RWPE1 (cell line): ENCODE results near the gene ABCC4.

Experiments
- CTCF ChIA-PET: fragments of 350-600 bp; sonication (Branson Sonifier 250); formaldehyde crosslinking; extraction: SDS; loops from one replicate; lab custom pipeline; 2021; lab: Yijun Ruan, JAX
- POLR2A ChIA-PET: fragments of 400-600 bp; formaldehyde crosslinking; extraction: SDS; loops from one replicate; lab custom pipeline; 2020; ENCODE audit warnings: antibody characterized with exemption; ENCODE audit not compliant: low non-redundant PET; lab: Yijun Ruan, JAX
- DNase-seq: peaks from one replicate; pipeline ENCODE4 v3.0.0; 2012; ENCODE audit warnings: low spot score
- H3K27ac ChIP-seq: fragments of 450-650 bp; 2 replicates; pipeline ENCODE4 v1.5.1; 2017
- TF ChIP-seq, protein P1 (sequence below): fragments of 450-650 bp; conservative IDR thresholded peaks from 2 replicates; pipeline ENCODE4 v1.5.1; 2017; ENCODE audit warnings: low read depth, mild to moderate bottlenecking

The ABCC4 gene

GRCh38 chr13:95086761-95087160, 214.5 kb downstream of the ABCC4 start:
- TF ChIP-seq, protein P1, sequence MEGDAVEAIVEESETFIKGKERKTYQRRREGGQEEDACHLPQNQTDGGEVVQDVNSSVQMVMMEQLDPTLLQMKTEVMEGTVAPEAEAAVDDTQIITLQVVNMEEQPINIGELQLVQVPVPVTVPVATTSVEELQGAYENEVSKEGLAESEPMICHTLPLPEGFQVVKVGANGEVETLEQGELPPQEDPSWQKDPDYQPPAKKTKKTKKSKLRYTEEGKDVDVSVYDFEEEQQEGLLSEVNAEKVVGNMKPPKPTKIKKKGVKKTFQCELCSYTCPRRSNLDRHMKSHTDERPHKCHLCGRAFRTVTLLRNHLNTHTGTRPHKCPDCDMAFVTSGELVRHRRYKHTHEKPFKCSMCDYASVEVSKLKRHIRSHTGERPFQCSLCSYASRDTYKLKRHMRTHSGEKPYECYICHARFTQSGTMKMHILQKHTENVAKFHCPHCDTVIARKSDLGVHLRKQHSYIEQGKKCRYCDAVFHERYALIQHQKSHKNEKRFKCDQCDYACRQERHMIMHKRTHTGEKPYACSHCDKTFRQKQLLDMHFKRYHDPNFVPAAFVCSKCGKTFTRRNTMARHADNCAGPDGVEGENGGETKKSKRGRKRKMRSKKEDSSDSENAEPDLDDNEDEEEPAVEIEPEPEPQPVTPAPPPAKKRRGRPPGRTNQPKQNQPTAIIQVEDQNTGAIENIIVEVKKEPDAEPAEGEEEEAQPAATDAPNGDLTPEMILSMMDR, result no peak
- CTCF ChIA-PET, result no interaction called here
- DNase-seq, result no peak
- no peak overlapping the region for H3K27ac ChIP-seq
- POLR2A ChIA-PET, result interaction anchor here (0.6 kb wide), 1 partner anchor 169 kb away, joined by 3 read pairs; no protein-coding TSS in a partner anchor

DNA sequence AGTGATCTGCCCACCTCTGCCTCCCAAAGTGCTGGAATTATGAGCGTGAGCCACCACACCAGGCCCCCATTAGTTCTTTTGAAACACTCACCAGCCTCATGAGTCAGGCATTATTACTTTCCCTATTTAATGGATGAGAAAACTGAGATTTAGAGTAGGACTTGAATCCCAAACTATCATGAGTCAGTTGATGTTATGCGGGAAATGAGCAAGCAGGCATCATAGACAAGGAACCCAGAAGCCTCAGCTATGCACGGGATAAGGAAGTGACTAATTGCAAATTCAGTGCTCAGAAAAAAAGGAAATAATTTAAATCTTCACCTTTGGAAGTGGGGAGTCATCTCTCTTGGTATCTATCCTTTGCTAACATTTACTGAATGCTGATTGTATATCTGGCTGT, 217.5 kb downstream of the ABCC4 start:
- ChIA-PET POLR2A (no interaction called here), CTCF (no interaction called here)
- peak; percentile 30 for DNase-seq

GRCh38 chr13:95083066-95083465, 218.2 kb downstream of the ABCC4 start:
- ChIA-PET POLR2A (no interaction called here), CTCF (no interaction called here)
- DNase-seq, result no peak
- TF ChIP-seq, protein P1, result no peak
- H3K27ac ChIP-seq, result no peak overlapping the region

More for the DNA sequence above, 217.5 kb downstream of the ABCC4 start:
- TF ChIP-seq, protein P1, result no peak
- no peak overlapping the region for H3K27ac ChIP-seq

GRCh38 chr13:95075506-95075905, 225.7 kb downstream of the ABCC4 start:
- H3K27ac ChIP-seq, result no peak overlapping the region
- ChIA-PET POLR2A (no interaction called here), CTCF (no interaction called here)
- DNase-seq, result no peak
- TF ChIP-seq, protein P1, result no peak

DNA sequence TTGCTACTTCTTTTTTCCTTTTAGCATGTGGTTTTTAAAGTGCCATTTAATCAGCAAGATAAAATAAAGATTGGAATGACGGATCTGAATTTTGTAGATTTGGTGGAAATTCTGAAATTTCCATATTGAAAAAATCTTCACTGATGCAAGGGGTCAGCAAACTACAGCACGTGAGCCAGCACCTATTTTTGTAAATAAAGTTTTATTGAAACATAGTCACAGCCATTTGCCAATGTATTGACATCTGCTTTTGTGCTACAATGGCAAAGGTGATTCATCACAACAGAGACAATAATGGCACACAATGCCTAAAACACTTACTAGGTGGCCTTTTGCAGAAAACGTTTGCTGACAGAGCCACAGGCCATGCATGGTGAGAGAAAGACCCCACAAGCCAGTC, 226.4 kb downstream of the ABCC4 start:
- POLR2A ChIA-PET, result no interaction called here
- DNase-seq, result no peak
- TF ChIP-seq, protein P1, result no peak
- CTCF ChIA-PET, result no interaction called here
- H3K27ac ChIP-seq, result no peak overlapping the region

GRCh38 chr13:95073747-95074311, 227.4 kb downstream of the ABCC4 start:
- ChIA-PET POLR2A (no interaction called here), CTCF (no interaction called here)
- TF ChIP-seq, protein P1, result no peak
- H3K27ac ChIP-seq, result no peak overlapping the region
- DNase-seq, result no peak

DNA sequence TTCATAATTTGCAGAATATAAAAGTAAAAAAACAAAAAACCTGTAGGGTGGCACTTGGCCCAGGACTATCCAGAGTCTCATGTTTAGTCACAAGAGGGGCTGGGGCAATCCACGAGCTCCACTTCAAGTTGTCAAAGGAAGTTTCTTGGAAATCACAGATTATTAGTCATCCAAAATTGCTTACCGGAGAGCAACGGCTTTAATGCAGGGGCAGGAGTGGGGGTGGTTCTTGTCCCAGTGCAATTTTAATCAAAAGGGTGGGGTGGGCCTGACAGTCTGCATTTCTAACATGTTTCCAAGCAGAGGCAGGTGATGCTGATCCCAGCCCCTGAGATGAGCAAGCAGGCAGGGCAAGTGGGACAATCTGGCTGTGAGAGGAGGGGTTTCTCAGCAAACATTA, 233.9 kb downstream of the ABCC4 start:
- ChIA-PET CTCF (interaction anchor here (0.6 kb wide), 2 partner anchors 20 to 30 kb away, joined by 3 to 4 read pairs; no protein-coding TSS in a partner anchor), POLR2A (no interaction called here)
- TF ChIP-seq, protein P1, result no peak
- H3K27ac ChIP-seq, result no peak overlapping the region
- no peak for DNase-seq
